Umbilical cord (tissue), 2 donors: ENCODE measurements around the gene SCN1B. TPM values are rescaled to one million over a fixed set of nuclear protein-coding genes. Genes with fewer than 3 reads are reported as not detected.
"Not testable (repeated sequence)": the region's sequence is repeated elsewhere in the genome, so short reads cannot be mapped to it uniquely, and the experiment has no call there.

ENCODE experiments used
- DNase-seq: peaks from one replicate; pipeline ENCODE4 v3.0.0-alpha.2; 2015; ENCODE audit warnings: low spot score
- total RNA-seq: library from RNA; depleted of rRNA; stranded (reverse); fragments of >200 nt; gene quantifications from one replicate; pipeline ENCODE4 v1.2.3, GENCODE V29; 2014; ENCODE audit warnings: low replicate concordance; ENCODE audit not compliant: insufficient read depth

SCN1B gene
- total RNA-seq, 1 donor from 2014 or later = 2.9 TPM

- DNase-seq = no peak
Measured at GRCh38 chr19:35037716-35038622, 7.7 kb downstream of the SCN1B start.

GRCh38 chr19:35038623-35039512 lies 8.6 kb downstream of the SCN1B start:
- no peak for DNase-seq

GRCh38 chr19:35039881-35040825 lies 9.9 kb downstream of the SCN1B start:
- DNase-seq = no peak

GRCh38 chr19:35040826-35041547 lies 10.7 kb downstream of the SCN1B start:
- DNase-seq = no peak

GRCh38 chr19:35041548-35042055 lies 11.3 kb downstream of the SCN1B start, which contains the start of gene HPN:
Gene HPN (plus strand): TSS chr19:35041721. CDS start chr19:35042507, 786 bp downstream.
- DNase-seq = no peak

- no peak for DNase-seq
Measured at GRCh38 chr19:35042056-35042730, 11.9 kb downstream of the SCN1B start.

GRCh38 chr19:35042954-35043604 lies 12.8 kb downstream of the SCN1B start:
- DNase-seq = no peak

- no peak for DNase-seq
Measured at GRCh38 chr19:35043906-35044305, 13.6 kb downstream of the SCN1B start.

- peak; percentile 38 for DNase-seq
Measured at GRCh38 chr19:35044317-35045117, 14.2 kb downstream of the SCN1B start.

GRCh38 chr19:35045667-35046300 lies 15.5 kb downstream of the SCN1B start:
- DNase-seq = no peak

GRCh38 chr19:35046461-35046860 lies 16.2 kb downstream of the SCN1B start:
- no peak for DNase-seq

GRCh38 chr19:35048911-35049411 lies 18.7 kb downstream of the SCN1B start:
- no peak for DNase-seq

GRCh38 chr19:35049456-35049855 lies 19.2 kb downstream of the SCN1B start:
- no peak for DNase-seq

- DNase-seq = not testable (repeated sequence)
Measured at GRCh38 chr19:35050662-35051061, 20.4 kb downstream of the SCN1B start.

GRCh38 chr19:35051268-35051667 lies 21.0 kb downstream of the SCN1B start:
- DNase-seq = not testable (repeated sequence)

- no peak for DNase-seq
Measured at GRCh38 chr19:35051796-35052195, 21.5 kb downstream of the SCN1B start.

GRCh38 chr19:35052599-35053190 lies 22.4 kb downstream of the SCN1B start:
- DNase-seq = no peak
